K562 (cell line): ENCODE results near the gene RNF19B. TPM values are rescaled to one million over a fixed set of nuclear protein-coding genes. Genes with fewer than 3 reads are reported as not detected.

ENCODE experiments used
- ELF1 ChIP-seq: fragments of 200-800 bp; sonication (Bioruptor generic); IDR thresholded peaks from 2 replicates; pipeline ENCODE4 v1.6.1; 2016; ENCODE audit warnings: missing genetic modification characterization, missing compliant biosample characterization
- FOXA1 ChIP-seq: fragments of 450-650 bp; IDR thresholded peaks from 2 replicates; pipeline ENCODE4 v1.6.1; 2016; ENCODE audit warnings: mild to moderate bottlenecking, borderline replicate concordance
- FUS ChIP-seq: fragments of 200-400 bp; formaldehyde crosslinking; optimal IDR thresholded peaks from 2 replicates; pipeline ENCODE3; 2017; ENCODE audit warnings: low read depth, low read length
- MECOM ChIP-seq: fragments of 250-450 bp; sonication (Bioruptor Pico); IDR thresholded peaks from 2 replicates; pipeline ENCODE4 v1.8.0; 2022; ENCODE audit warnings: inconsistent platforms
- NR2C1 ChIP-seq, 2 experiments: fragments of 450-650 bp; IDR thresholded peaks; 2 replicates each; pipeline ENCODE4 v1.6.1; 2017; ENCODE audit warnings: mild to moderate bottlenecking in 2 of 2, antibody characterized with exemption in 1 of 2, inconsistent platforms in 1 of 2, missing compliant biosample characterization in 1 of 2, missing genetic modification characterization in 1 of 2
- SMAD3 ChIP-seq: fragments of 450-650 bp; formaldehyde crosslinking; conservative IDR thresholded peaks from 2 replicates; pipeline ENCODE4 v1.4.0; 2020; ENCODE audit warnings: mild to moderate bottlenecking
- SMARCC2 ChIP-seq: fragments of 450-650 bp; IDR thresholded peaks from 2 replicates; pipeline ENCODE4 v1.6.1; 2017; ENCODE audit warnings: antibody characterized with exemption, moderate library complexity, mild to moderate bottlenecking, low read depth
- ZBTB40 ChIP-seq, 2 experiments: fragments of 450-650 bp in 1 of 2; sonication (generic) in 1 of 2; formaldehyde crosslinking in 1 of 2; IDR thresholded peaks; 2 replicates each; pipeline versions ENCODE4 v1.7.1 to v1.9.0; 2016 to 2022; ENCODE audit warnings: inconsistent platforms in 1 of 2, mild to moderate bottlenecking in 1 of 2, missing genetic modification reagents in 1 of 2
- polyA plus RNA-seq, 8 experiments: library from polyadenylated mRNA; depleted of rRNA in 4 of 8; stranded (reverse) in 5 of 8; unstranded in 3 of 8; fragments of >200 nt; fragmentation: Nextera tagmentation in 2 of 8; fragmentation: Illumina TruSeq in 1 of 8; extraction: Ambion mirVana in 2 of 8; extraction: Trizol in 1 of 8; gene quantifications; 2 replicates each; pipeline versions ENCODE4 v1.2.1 to v1.2.3, GENCODE V29; 2011 to 2014; ENCODE audit warnings: inconsistent platforms in 1 of 8, missing spikeins in 1 of 8
- total RNA-seq, 7 experiments: library from RNA; depleted of rRNA in 6 of 7; stranded (reverse); fragments of >200 nt in 6 of 7; fragmentation: Illumina TruSeq in 2 of 7; extraction: Trizol in 2 of 7; gene quantifications; 2 replicates each; pipeline versions ENCODE4 v1.2.1 to v1.2.3, GENCODE V29; 2011 to 2021; ENCODE audit warnings: low replicate concordance in 1 of 7
- TF ChIP-seq, protein P1 (sequence below): fragments of 150-350 bp; IDR thresholded peaks from 2 replicates; pipeline ENCODE4 v1.6.1; 2014; ENCODE audit warnings: low read depth, mild to moderate bottlenecking, low read length, borderline replicate concordance
- TF ChIP-seq, protein P2 (sequence below): IDR thresholded peaks from 2 replicates; pipeline ENCODE4 v1.6.1; 2016; ENCODE audit warnings: missing genetic modification characterization, missing compliant biosample characterization

Gene RNF19B
- total and polyA plus RNA-seq, 9 of the 15 experiments (the other 6 are each of a cell fraction or from before 2014, with no cell fraction given): 2.6 to 14.9 (median 10.1) TPM

DNA sequence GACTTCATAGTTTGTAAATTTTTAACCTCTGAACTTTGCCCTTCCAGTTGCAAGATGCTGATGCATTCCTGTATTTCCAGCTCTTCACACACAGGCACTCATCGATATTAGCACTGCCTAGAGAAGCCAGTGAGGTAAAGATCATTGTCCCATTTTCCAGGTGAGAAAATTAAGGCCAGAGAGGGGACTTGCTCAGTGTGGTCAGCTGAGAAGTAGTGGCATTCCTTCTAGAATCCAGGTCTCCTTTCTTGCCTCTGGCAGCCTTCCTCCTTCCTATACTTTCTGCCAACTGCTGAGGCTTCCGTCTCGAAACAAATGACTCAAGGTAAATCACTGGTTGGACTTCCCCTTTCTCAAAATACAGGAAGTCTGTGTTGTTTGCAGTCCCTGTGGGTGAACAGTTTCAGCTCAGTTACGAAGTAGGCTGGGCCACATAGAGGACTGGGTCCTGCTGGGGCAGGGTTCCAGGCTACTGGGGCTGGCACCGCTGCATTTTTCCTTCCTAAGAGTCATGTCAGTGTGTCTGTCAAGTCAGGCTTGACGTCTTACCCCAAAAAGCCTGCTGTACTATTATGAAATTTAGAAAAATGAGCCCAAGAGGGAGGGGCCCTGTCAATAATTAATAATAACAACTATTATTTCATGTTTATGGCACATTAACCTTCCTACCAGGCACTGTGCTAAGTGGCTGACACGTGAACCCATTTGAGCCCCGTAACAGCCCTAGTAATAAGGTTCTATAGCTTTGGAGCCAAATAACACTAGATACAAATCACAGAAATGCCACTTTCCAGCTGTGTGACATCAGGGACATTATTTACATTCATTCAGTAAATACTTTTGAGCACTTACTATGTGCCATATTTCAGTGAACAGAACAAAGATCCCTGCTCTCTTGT lies 16.6 kb upstream of the RNF19B start (continued):
- TF ChIP-seq, protein P1, sequence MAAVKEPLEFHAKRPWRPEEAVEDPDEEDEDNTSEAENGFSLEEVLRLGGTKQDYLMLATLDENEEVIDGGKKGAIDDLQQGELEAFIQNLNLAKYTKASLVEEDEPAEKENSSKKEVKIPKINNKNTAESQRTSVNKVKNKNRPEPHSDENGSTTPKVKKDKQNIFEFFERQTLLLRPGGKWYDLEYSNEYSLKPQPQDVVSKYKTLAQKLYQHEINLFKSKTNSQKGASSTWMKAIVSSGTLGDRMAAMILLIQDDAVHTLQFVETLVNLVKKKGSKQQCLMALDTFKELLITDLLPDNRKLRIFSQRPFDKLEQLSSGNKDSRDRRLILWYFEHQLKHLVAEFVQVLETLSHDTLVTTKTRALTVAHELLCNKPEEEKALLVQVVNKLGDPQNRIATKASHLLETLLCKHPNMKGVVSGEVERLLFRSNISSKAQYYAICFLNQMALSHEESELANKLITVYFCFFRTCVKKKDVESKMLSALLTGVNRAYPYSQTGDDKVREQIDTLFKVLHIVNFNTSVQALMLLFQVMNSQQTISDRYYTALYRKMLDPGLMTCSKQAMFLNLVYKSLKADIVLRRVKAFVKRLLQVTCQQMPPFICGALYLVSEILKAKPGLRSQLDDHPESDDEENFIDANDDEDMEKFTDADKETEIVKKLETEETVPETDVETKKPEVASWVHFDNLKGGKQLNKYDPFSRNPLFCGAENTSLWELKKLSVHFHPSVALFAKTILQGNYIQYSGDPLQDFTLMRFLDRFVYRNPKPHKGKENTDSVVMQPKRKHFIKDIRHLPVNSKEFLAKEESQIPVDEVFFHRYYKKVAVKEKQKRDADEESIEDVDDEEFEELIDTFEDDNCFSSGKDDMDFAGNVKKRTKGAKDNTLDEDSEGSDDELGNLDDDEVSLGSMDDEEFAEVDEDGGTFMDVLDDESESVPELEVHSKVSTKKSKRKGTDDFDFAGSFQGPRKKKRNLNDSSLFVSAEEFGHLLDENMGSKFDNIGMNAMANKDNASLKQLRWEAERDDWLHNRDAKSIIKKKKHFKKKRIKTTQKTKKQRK: no peak
- TF ChIP-seq NR2C1 (IDR thresholded peaks at IDR 0.05) (peak; percentile 93), NR2C1 (tag; IDR thresholded peaks at IDR 0.05) (peak; percentile 94), FOXA1 (no peak), ELF1 (tag) (peak; percentile 92), MECOM (CRISPR knock-in tag) (no peak), FUS (no peak), SMAD3 (CRISPR knock-in tag) (0 out of 2 replicates have a peak, but pooled peaks have one; percentile 43), SMARCC2 (peak; percentile 28; the same call in 1 of the 2 replicates), ZBTB40 (IDR thresholded peaks at IDR 0.05) (peak; percentile 63), ZBTB40 (CRISPR knock-in tag; IDR thresholded peaks at IDR 0.05) (no peak)
- TF ChIP-seq, protein P2, sequence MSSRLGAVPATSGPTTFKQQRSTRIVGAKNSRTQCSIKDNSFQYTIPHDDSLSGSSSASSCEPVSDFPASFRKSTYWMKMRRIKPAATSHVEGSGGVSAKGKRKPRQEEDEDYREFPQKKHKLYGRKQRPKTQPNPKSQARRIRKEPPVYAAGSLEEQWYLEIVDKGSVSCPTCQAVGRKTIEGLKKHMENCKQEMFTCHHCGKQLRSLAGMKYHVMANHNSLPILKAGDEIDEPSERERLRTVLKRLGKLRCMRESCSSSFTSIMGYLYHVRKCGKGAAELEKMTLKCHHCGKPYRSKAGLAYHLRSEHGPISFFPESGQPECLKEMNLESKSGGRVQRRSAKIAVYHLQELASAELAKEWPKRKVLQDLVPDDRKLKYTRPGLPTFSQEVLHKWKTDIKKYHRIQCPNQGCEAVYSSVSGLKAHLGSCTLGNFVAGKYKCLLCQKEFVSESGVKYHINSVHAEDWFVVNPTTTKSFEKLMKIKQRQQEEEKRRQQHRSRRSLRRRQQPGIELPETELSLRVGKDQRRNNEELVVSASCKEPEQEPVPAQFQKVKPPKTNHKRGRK: no peak
